ENCODE data around the gene PDGFRA.
A peak's percentile ranks its signal among the peaks of the same experiment; 100 is the strongest.
"Not testable (repeated sequence)": the region's sequence is repeated elsewhere in the genome, so short reads cannot be mapped to it uniquely, and the experiment has no call there.

The PDGFRA gene

GRCh38 chr4:54226404-54227255 lies 2.5 kb upstream of the PDGFRA start:
- DNase-seq: no peak
- in situ Hi-C loops (cut with MboI; ENCODE audit: low pct_unique_long_range_greater_than_20kb, low sequenced_read_pairs): loop anchor here (10.0 to 25.0 kb wide), 2 partner anchors 312 to 1214 kb away; no protein-coding TSS in a partner anchor

GRCh38 chr4:54227256-54228055 lies 1.6 kb upstream of the PDGFRA start:
- in situ Hi-C loops (cut with MboI; ENCODE audit: low pct_unique_long_range_greater_than_20kb, low sequenced_read_pairs): loop anchor here (10.0 to 25.0 kb wide), 2 partner anchors 313 to 1215 kb away; no protein-coding TSS in a partner anchor
- no peak for DNase-seq

GRCh38 chr4:54228056-54228527 lies 1.0 kb upstream of the PDGFRA start:
- in situ Hi-C loops (cut with MboI; ENCODE audit: low pct_unique_long_range_greater_than_20kb, low sequenced_read_pairs): loop anchor here (10.0 to 25.0 kb wide), 2 partner anchors 313 to 1216 kb away; no protein-coding TSS in a partner anchor
- DNase-seq: peak; percentile 74

GRCh38 chr4:54228546-54228945 lies 547 bp upstream of the PDGFRA start:
- no peak for DNase-seq
- in situ Hi-C loops (cut with MboI; ENCODE audit: low pct_unique_long_range_greater_than_20kb, low sequenced_read_pairs): loop anchor here (10.0 to 25.0 kb wide), 2 partner anchors 314 to 1216 kb away; no protein-coding TSS in a partner anchor

- DNase-seq: no peak
- in situ Hi-C loops (cut with MboI; ENCODE audit: low pct_unique_long_range_greater_than_20kb, low sequenced_read_pairs): loop anchor here (10.0 to 25.0 kb wide), 2 partner anchors 315 to 1218 kb away; no protein-coding TSS in a partner anchor
Observed at GRCh38 chr4:54229631-54230483, 764 bp downstream of the PDGFRA start.

GRCh38 chr4:54230484-54231418 lies 1.7 kb downstream of the PDGFRA start:
- DNase-seq: no peak
- in situ Hi-C loops (cut with MboI; ENCODE audit: low pct_unique_long_range_greater_than_20kb, low sequenced_read_pairs): loop anchor here (25.0 kb wide), 1 partner anchor 1218 kb away; no protein-coding TSS in a partner anchor

GRCh38 chr4:54231419-54231767 lies 2.3 kb downstream of the PDGFRA start:
- in situ Hi-C loops (cut with MboI; ENCODE audit: low pct_unique_long_range_greater_than_20kb, low sequenced_read_pairs): loop anchor here (25.0 kb wide), 1 partner anchor 1219 kb away; no protein-coding TSS in a partner anchor

GRCh38 chr4:54231768-54232688 lies 2.9 kb downstream of the PDGFRA start:
- in situ Hi-C loops (cut with MboI; ENCODE audit: low pct_unique_long_range_greater_than_20kb, low sequenced_read_pairs): loop anchor here (25.0 kb wide), 1 partner anchor 1220 kb away; no protein-coding TSS in a partner anchor
- DNase-seq: no peak

More at GRCh38 chr4:54231419-54231767, 2.3 kb downstream of the PDGFRA start:
- DNase-seq: no peak

- peak; percentile 88 for DNase-seq
- in situ Hi-C loops (cut with MboI; ENCODE audit: low pct_unique_long_range_greater_than_20kb, low sequenced_read_pairs): loop anchor here (25.0 kb wide), 1 partner anchor 1221 kb away; no protein-coding TSS in a partner anchor
Observed at GRCh38 chr4:54233277-54233696, 4.2 kb downstream of the PDGFRA start.

GRCh38 chr4:54233697-54234496 lies 4.8 kb downstream of the PDGFRA start:
- in situ Hi-C loops (cut with MboI; ENCODE audit: low pct_unique_long_range_greater_than_20kb, low sequenced_read_pairs): loop anchor here (25.0 kb wide), 1 partner anchor 1222 kb away; no protein-coding TSS in a partner anchor
- peak; percentile 76 for DNase-seq

GRCh38 chr4:54234497-54235205 lies 5.6 kb downstream of the PDGFRA start:
- DNase-seq: no peak
- in situ Hi-C loops (cut with MboI; ENCODE audit: low pct_unique_long_range_greater_than_20kb, low sequenced_read_pairs): loop anchor here (25.0 kb wide), 1 partner anchor 1222 kb away; no protein-coding TSS in a partner anchor

GRCh38 chr4:54236316-54236715 lies 7.2 kb downstream of the PDGFRA start:
- not testable (repeated sequence) for DNase-seq
- in situ Hi-C loops (cut with MboI; ENCODE audit: low pct_unique_long_range_greater_than_20kb, low sequenced_read_pairs): loop anchor here (25.0 kb wide), 1 partner anchor 1224 kb away; no protein-coding TSS in a partner anchor

GRCh38 chr4:54237770-54238169 lies 8.7 kb downstream of the PDGFRA start:
- in situ Hi-C loops (cut with MboI; ENCODE audit: low pct_unique_long_range_greater_than_20kb, low sequenced_read_pairs): loop anchor here (25.0 kb wide), 1 partner anchor 1225 kb away; no protein-coding TSS in a partner anchor
- no peak for DNase-seq

- in situ Hi-C loops (cut with MboI; ENCODE audit: low pct_unique_long_range_greater_than_20kb, low sequenced_read_pairs): loop anchor here (25.0 kb wide), 1 partner anchor 1226 kb away; no protein-coding TSS in a partner anchor
Observed at GRCh38 chr4:54238389-54238788, 9.3 kb downstream of the PDGFRA start.

More at GRCh38 chr4:54238389-54238788, 9.3 kb downstream of the PDGFRA start:
- DNase-seq: no peak
